ENCODE results near the gene C6orf52. TPM values are rescaled to one million over a fixed set of nuclear protein-coding genes. Genes with fewer than 3 reads are reported as not detected.

C6orf52 gene
- total and polyA plus RNA-seq, 2 of the 13 experiments (the other 11 are each of a cell fraction or from before 2014, with no cell fraction given) = 0.50 to 0.53 TPM

DNA sequence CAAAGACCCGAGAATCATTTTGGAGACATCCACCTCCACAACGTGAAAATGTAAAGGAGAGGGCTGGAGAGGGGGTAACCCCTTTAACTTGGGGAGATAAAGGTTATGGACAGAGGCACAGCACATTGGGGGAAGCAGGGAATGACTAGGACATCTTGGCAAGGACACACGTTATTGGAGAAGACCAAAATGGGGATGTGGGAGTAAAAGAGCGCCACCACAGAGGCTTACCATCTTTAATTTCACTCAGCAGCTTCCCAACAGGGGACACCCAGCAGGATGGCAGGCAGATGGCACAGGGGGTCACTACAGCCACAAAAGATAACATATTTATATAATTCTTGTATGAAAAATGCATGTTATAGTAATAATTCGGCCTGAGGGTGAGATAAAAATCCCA, 9.8 kb downstream of the C6orf52 start:
- no TSS peak for BruUV-seq (replicated peaks)
- Histone ChIP-seq H3K36me3 (replicated peaks in 1 of 2; ENCODE audit: control insufficient read depth in 1 of 2, insufficient read depth in 2 of 2, low read length in 2 of 2) (no peaks in the 10 kb centered on the region), H3K27me3 (ENCODE audit: control insufficient read depth in 1 of 2, insufficient read depth in 2 of 2, low read length in 2 of 2) (peaks cover 3 to 14% of the 10 kb centered on the region in 2 experiments; a peak in 3 of 5 replicates), H4K20me1 (ENCODE audit: insufficient read depth, low read length) (no peaks in the 10 kb centered on the region), H3K79me2 (ENCODE audit: insufficient read depth, low read length) (no peaks in the 10 kb centered on the region), H3K4me2 (ENCODE audit: low read depth, low read length) (no peak overlapping the region), H3K27ac (ENCODE audit: extremely low read length, insufficient read depth, low read length) (no peak overlapping the region), H3K9ac (ENCODE audit: insufficient read depth, low read depth, low read length) (no peak overlapping the region), H2AFZ (ENCODE audit: low read length) (no peak overlapping the region), H3K9me3 (ENCODE audit: low read length) (no peaks in the 10 kb centered on the region), H3K4me1 (ENCODE audit: insufficient read depth, low read length) (no peaks in the 10 kb centered on the region), H3K4me3 (replicated peaks in 1 of 3; ENCODE audit: insufficient read depth in 1 of 3, low read depth in 2 of 3, low read length in 3 of 3) (no peak overlapping the region)
- no peak for TF ChIP-seq ARNT (IDR thresholded peaks at IDR 0.05)
- TF ChIP-seq, protein P1, sequence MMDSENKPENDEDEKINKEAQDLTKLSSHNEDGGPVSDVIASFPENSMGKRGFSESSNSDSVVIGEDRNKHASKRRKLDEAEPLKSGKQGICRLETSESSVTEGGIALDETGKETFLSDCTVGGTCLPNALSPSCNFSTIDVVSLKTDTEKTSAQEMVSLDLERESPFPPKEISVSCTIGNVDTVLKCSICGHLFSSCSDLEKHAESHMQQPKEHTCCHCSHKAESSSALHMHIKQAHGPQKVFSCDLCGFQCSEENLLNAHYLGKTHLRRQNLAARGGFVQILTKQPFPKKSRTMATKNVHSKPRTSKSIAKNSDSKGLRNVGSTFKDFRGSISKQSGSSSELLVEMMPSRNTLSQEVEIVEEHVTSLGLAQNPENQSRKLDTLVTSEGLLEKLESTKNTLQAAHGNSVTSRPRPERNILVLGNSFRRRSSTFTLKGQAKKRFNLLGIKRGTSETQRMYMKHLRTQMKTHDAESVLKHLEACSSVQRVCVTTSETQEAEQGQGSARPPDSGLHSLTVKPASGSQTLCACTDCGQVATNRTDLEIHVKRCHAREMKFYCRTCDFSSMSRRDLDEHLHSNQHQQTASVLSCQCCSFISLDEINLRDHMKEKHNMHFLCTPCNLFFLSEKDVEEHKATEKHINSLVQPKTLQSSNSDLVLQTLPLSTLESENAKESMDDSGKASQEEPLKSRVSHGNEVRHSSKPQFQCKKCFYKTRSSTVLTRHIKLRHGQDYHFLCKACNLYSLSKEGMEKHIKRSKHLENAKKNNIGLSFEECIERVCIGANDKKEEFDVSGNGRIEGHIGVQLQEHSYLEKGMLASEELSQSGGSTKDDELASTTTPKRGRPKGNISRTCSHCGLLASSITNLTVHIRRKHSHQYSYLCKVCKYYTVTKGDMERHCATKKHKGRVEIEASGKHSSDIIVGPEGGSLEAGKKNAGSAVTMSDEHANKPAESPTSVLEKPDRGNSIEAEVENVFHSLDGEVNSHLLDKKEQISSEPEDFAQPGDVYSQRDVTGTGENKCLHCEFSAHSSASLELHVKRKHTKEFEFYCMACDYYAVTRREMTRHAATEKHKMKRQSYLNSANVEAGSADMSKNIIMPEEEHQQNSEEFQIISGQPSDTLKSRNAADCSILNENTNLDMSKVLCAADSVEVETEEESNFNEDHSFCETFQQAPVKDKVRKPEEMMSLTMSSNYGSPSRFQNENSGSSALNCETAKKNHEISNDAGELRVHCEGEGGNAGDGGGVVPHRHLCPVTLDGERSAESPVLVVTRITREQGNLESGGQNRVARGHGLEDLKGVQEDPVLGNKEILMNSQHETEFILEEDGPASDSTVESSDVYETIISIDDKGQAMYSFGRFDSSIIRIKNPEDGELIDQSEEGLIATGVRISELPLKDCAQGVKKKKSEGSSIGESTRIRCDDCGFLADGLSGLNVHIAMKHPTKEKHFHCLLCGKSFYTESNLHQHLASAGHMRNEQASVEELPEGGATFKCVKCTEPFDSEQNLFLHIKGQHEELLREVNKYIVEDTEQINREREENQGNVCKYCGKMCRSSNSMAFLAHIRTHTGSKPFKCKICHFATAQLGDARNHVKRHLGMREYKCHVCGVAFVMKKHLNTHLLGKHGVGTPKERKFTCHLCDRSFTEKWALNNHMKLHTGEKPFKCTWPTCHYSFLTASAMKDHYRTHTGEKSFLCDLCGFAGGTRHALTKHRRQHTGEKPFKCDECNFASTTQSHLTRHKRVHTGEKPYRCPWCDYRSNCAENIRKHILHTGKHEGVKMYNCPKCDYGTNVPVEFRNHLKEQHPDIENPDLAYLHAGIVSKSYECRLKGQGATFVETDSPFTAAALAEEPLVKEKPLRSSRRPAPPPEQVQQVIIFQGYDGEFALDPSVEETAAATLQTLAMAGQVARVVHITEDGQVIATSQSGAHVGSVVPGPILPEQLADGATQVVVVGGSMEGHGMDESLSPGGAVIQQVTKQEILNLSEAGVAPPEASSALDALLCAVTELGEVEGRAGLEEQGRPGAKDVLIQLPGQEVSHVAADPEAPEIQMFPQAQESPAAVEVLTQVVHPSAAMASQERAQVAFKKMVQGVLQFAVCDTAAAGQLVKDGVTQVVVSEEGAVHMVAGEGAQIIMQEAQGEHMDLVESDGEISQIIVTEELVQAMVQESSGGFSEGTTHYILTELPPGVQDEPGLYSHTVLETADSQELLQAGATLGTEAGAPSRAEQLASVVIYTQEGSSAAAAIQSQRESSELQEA (CRISPR knock-in tag; IDR thresholded peaks at IDR 0.05; ENCODE audit: not compliant biosample characterization) = no peak
- TF ChIP-seq ZKSCAN5 (CRISPR knock-in tag; IDR thresholded peaks at IDR 0.05) = no peak
- in situ Hi-C loops (cut with HindIII; ENCODE audit: extremely low pct_ligation_motif_present, low pct_unique_long_range_greater_than_20kb) (no loop called here), intact Hi-C loops (cut with micrococcal nuclease; ENCODE audit: unreplicated experiment) (no loop called here)
- ATAC-seq (no peak), DNase-seq (ENCODE audit: low spot score) (no peak), FAIRE-seq (no peak)
- CTCF ChIA-PET (ENCODE audit: low intra/inter-chr PET ratio, low total read pairs) = no interaction called here
- POLR2A ChIA-PET = no interaction called here
- 2% methylated on average over 5 of the region's 5 CpGs for WGBS (ENCODE audit: low lambda C conversion rate)
